ENCODE results near the gene BHLHE41. TPM values are rescaled to one million over a fixed set of nuclear protein-coding genes. Genes with fewer than 3 reads are reported as not detected.

The BHLHE41 gene
- total and polyA plus RNA-seq, 2 experiments from 2014 or later = 0.24 to 0.46 TPM

DNA sequence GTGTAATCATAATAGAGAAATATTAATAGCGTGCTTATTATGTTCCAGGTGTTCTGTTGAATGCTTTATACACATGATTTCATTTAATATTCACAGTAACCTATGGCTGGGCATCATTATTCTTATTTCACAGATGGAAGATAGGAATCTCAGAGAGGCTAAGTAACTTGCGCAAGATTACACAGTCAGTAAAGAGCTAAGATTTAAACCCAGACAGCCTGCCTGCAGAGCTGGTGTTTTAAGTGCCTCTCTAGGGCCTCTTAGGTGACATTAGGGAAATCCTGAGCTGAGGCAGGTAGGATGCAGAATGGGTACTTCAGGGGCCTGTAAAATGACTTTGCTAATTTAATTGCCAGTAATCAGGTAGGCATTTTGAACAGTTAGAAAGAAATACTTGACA, 18.5 kb upstream of the BHLHE41 start:
- Histone ChIP-seq H3K4me3 (no peak overlapping the region), H3K9me3 (ENCODE audit: low read depth) (no peaks in the 10 kb centered on the region), H3K27me3 (peaks cover 40% of the 10 kb centered on the region), H3K36me3 (no peaks in the 10 kb centered on the region), H3K27ac (no peak overlapping the region), H3K4me1 (ENCODE audit: low read depth) (no peaks in the 10 kb centered on the region)
- DNase-seq (ENCODE audit: low read depth in 1 of 2, low spot score in 1 of 2) = no peak
- TF ChIP-seq CTCF (IDR thresholded peaks at IDR 0.05; ENCODE audit: low read depth, low read length) = no peak

- no peak for DNase-seq (ENCODE audit: low read depth in 1 of 2, low spot score in 1 of 2)
- no peak for TF ChIP-seq CTCF (IDR thresholded peaks at IDR 0.05; ENCODE audit: low read depth, low read length)
- H3K4me1 ChIP-seq (ENCODE audit: low read depth) = no peaks in the 10 kb centered on the region
- H3K27ac ChIP-seq = no peak overlapping the region
- H3K4me3 ChIP-seq = no peak overlapping the region
- H3K9me3 ChIP-seq (ENCODE audit: low read depth) = no peaks in the 10 kb centered on the region
- no peaks in the 10 kb centered on the region for H3K36me3 ChIP-seq
- H3K27me3 ChIP-seq = peaks cover 38% of the 10 kb centered on the region
These were observed 14.0 kb upstream of the BHLHE41 start for GRCh38 chr12:26138860-26139259.

- H3K27me3 ChIP-seq = peaks cover 40% of the 10 kb centered on the region
- no peak for DNase-seq (ENCODE audit: low read depth in 1 of 2, low spot score in 1 of 2)
- no peak overlapping the region for H3K4me3 ChIP-seq
- H3K36me3 ChIP-seq = no peaks in the 10 kb centered on the region
- TF ChIP-seq CTCF (IDR thresholded peaks at IDR 0.05; ENCODE audit: low read depth, low read length) = no peak
- no peaks in the 10 kb centered on the region for H3K9me3 ChIP-seq (ENCODE audit: low read depth)
- H3K27ac ChIP-seq = no peak overlapping the region
- H3K4me1 ChIP-seq (ENCODE audit: low read depth) = no peaks in the 10 kb centered on the region
These were observed 11.9 kb upstream of the BHLHE41 start for GRCh38 chr12:26136688-26137087.

GRCh38 chr12:26135571-26135970, 10.7 kb upstream of the BHLHE41 start:
- no peaks in the 10 kb centered on the region for H3K9me3 ChIP-seq (ENCODE audit: low read depth)
- H3K4me3 ChIP-seq = no peak overlapping the region
- TF ChIP-seq CTCF (IDR thresholded peaks at IDR 0.05; ENCODE audit: low read depth, low read length) = no peak
- H3K27ac ChIP-seq = no peak overlapping the region
- no peaks in the 10 kb centered on the region for H3K4me1 ChIP-seq (ENCODE audit: low read depth)
- DNase-seq (ENCODE audit: low read depth in 1 of 2, low spot score in 1 of 2) = no peak
- H3K36me3 ChIP-seq = no peaks in the 10 kb centered on the region
- H3K27me3 ChIP-seq = peaks cover 40% of the 10 kb centered on the region

GRCh38 chr12:26135010-26135420, 10.2 kb upstream of the BHLHE41 start:
- TF ChIP-seq CTCF (IDR thresholded peaks at IDR 0.05; ENCODE audit: low read depth, low read length) = no peak
- H3K4me3 ChIP-seq = no peak overlapping the region
- H3K27ac ChIP-seq = no peak overlapping the region
- DNase-seq (ENCODE audit: low read depth in 1 of 2, low spot score in 1 of 2) = peak in 1 of 2 donors; percentile 56
- no peaks in the 10 kb centered on the region for H3K36me3 ChIP-seq
- H3K27me3 ChIP-seq = peaks cover 45% of the 10 kb centered on the region
- H3K9me3 ChIP-seq (ENCODE audit: low read depth) = no peaks in the 10 kb centered on the region
- no peaks in the 10 kb centered on the region for H3K4me1 ChIP-seq (ENCODE audit: low read depth)

DNA sequence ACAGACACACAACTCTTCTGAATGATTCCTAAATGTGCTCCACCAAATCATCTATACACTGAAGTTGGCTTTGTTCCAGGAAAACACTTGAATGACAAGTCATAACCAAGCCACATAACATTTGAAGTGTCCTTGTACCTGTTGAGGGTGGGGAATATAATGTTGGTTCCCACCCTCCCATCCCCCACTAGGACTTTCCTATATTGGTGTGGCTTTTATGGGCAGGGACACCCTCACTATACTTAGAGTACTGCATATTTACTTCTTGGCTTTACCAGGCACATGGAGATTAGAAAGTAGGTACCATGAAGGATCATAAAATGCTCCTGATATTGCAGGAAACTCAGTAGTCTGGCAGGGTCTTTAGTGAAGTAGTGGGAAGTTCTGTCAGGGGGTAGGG, 9.7 kb upstream of the BHLHE41 start:
- no peak overlapping the region for H3K4me3 ChIP-seq
- no peak overlapping the region for H3K27ac ChIP-seq
- TF ChIP-seq CTCF (IDR thresholded peaks at IDR 0.05; ENCODE audit: low read depth, low read length) = no peak
- H3K27me3 ChIP-seq = peaks cover 50% of the 10 kb centered on the region
- H3K36me3 ChIP-seq = no peaks in the 10 kb centered on the region
- no peak for DNase-seq (ENCODE audit: low read depth in 1 of 2, low spot score in 1 of 2)
- no peaks in the 10 kb centered on the region for H3K9me3 ChIP-seq (ENCODE audit: low read depth)
- no peaks in the 10 kb centered on the region for H3K4me1 ChIP-seq (ENCODE audit: low read depth)

Measured in cardiac muscle cell (in vitro differentiated cells and primary cell).